Endothelial cell of umbilical vein (primary cell): ENCODE data around the gene ITGB3. TPM values are rescaled to one million over a fixed set of nuclear protein-coding genes. Genes with fewer than 3 reads are reported as not detected.

Experiments used
- BruUV-seq: library from RNA; stranded (reverse); fragments of 400-500 nt; replicated peaks from 2 replicates; lab custom pipeline; 2021; lab: Mats Ljungman, UMichigan
- CTCF ChIA-PET: fragments of 300-600, 350-600 bp; sonication (Branson Sonifier 250); formaldehyde crosslinking; loops from one replicate; lab custom pipeline; 2021; ENCODE audit warnings: antibody characterized with exemption, inconsistent platforms; lab: Charles Lee
- POLR2A ChIA-PET: fragments of 300-600, 350-600 bp; sonication (Branson Sonifier 250); formaldehyde crosslinking; loops from one replicate; lab custom pipeline; 2021; ENCODE audit warnings: antibody characterized with exemption, inconsistent platforms; lab: Charles Lee
- DNase-seq: peaks from one replicate; pipeline ENCODE4 v3.0.0-alpha.2; 2011; ENCODE audit warnings: low read depth, low spot score
- FAIRE-seq: peaks from 2 replicates; lab custom pipeline; 2011; peaks lifted over from hg19 to GRCh38; lab: Jason Lieb, UNC
- H2AFZ ChIP-seq: 2 replicates; pipeline ENCODE4 v1.6.0; 2012; ENCODE audit warnings: low read depth, low read length, control low read depth, inconsistent platforms
- H3K27ac ChIP-seq: 2 replicates; pipeline ENCODE4 v1.5.1; 2011; ENCODE audit warnings: low read depth, mild to moderate bottlenecking, control low read depth, low read length, moderate library complexity; ENCODE audit not compliant: insufficient read depth
- H3K27me3 ChIP-seq, 2 experiments: 2 replicates each; pipeline versions ENCODE4 v1.6.0 to v1.6.1; 2011; ENCODE audit warnings: low read length in 2 of 2, mixed read lengths in 1 of 2; ENCODE audit not compliant: control insufficient read depth in 2 of 2, insufficient read depth in 2 of 2
- H3K36me3 ChIP-seq, 2 experiments: 2 replicates in 1 of 2; 3 replicates in 1 of 2; pipeline ENCODE4 v1.5.1; 2011; ENCODE audit warnings: low read length in 2 of 2, mild to moderate bottlenecking in 1 of 2, moderate library complexity in 1 of 2; ENCODE audit not compliant: control insufficient read depth in 2 of 2, insufficient read depth in 2 of 2; ENCODE audit errors: extremely low read depth in 1 of 2
- H3K4me1 ChIP-seq: 3 replicates; pipeline ENCODE4 v1.5.1; 2011; ENCODE audit warnings: mild to moderate bottlenecking, low read length; ENCODE audit not compliant: control insufficient read depth, insufficient read depth; ENCODE audit errors: extremely low read depth
- H3K4me2 ChIP-seq: 2 replicates; pipeline ENCODE4 v1.6.1; 2011; ENCODE audit warnings: low read length, control low read depth, mixed read lengths; ENCODE audit not compliant: insufficient read depth
- H3K4me3 ChIP-seq, 3 experiments: fragments of 200-600 bp in 1 of 3; sonication (generic), shearing (Covaris generic) in 1 of 3; replicated peaks in 1 of 3; 2 replicates each; pipeline ENCODE4 v1.5.1; 2011 to 2016; ENCODE audit warnings: control low read depth in 3 of 3, low read length in 3 of 3, mild to moderate bottlenecking in 2 of 3, inconsistent platforms in 1 of 3, low read depth in 1 of 3, moderate library complexity in 1 of 3; ENCODE audit not compliant: insufficient read depth in 1 of 3
- H3K79me2 ChIP-seq: 2 replicates; pipeline ENCODE4 v1.6.0; 2012; ENCODE audit warnings: low read length, inconsistent platforms; ENCODE audit not compliant: control insufficient read depth, insufficient read depth
- H3K9ac ChIP-seq: replicated peaks from 2 replicates; pipeline ENCODE3; 2011; ENCODE audit warnings: low read length, control low read depth; ENCODE audit not compliant: insufficient read depth; ENCODE audit errors: extremely low read depth
- H3K9me1 ChIP-seq: replicated peaks from 3 replicates; pipeline ENCODE4 v1.6.0; 2011; ENCODE audit warnings: mild to moderate bottlenecking, low read length; ENCODE audit not compliant: control insufficient read depth, insufficient read depth; ENCODE audit errors: extremely low read depth
- H3K9me3 ChIP-seq: replicated peaks from 2 replicates; pipeline ENCODE4 v1.5.1; 2012; ENCODE audit warnings: low read length, inconsistent platforms; ENCODE audit not compliant: control insufficient read depth, insufficient read depth
- H4K20me1 ChIP-seq: replicated peaks from 2 replicates; pipeline ENCODE3; 2011; ENCODE audit warnings: mild to moderate bottlenecking, low read length; ENCODE audit not compliant: control insufficient read depth, insufficient read depth; ENCODE audit errors: extremely low read depth
- CTCF ChIP-seq, 2 donors: IDR thresholded peaks; 1 replicate in 1 of 2; 2 replicates in 1 of 2; pipeline ENCODE4 v1.5.1; 2011; ENCODE audit warnings: low read length in 2 of 2, mild to moderate bottlenecking in 2 of 2, moderate library complexity in 2 of 2, control low read depth in 1 of 2, inconsistent platforms in 1 of 2, low read depth in 1 of 2; ENCODE audit not compliant: insufficient read depth in 1 of 2; ENCODE audit errors: extremely low read depth in 1 of 2
- EZH2 ChIP-seq: IDR thresholded peaks from 2 replicates; pipeline ENCODE4 v1.6.1; 2012; ENCODE audit warnings: borderline replicate concordance, low read depth, mild to moderate bottlenecking, moderate library complexity, low read length, inconsistent platforms; ENCODE audit not compliant: severe bottlenecking
- FOS ChIP-seq: IDR thresholded peaks from 2 replicates; pipeline ENCODE4 v1.6.1; 2011; ENCODE audit warnings: mild to moderate bottlenecking, low read length, moderate library complexity, borderline replicate concordance; ENCODE audit not compliant: insufficient read depth
- GATA2 ChIP-seq: IDR thresholded peaks from 2 replicates; pipeline ENCODE4 v1.7.0; 2011; ENCODE audit warnings: low read depth, mild to moderate bottlenecking, moderate library complexity, mixed read lengths, low read length; ENCODE audit not compliant: insufficient read length, insufficient read depth
- JUN ChIP-seq: IDR thresholded peaks from 2 replicates; pipeline ENCODE4 v1.6.1; 2011; ENCODE audit warnings: borderline replicate concordance, low read depth; ENCODE audit not compliant: insufficient read length, insufficient read depth
- MAX ChIP-seq: IDR thresholded peaks from 2 replicates; pipeline ENCODE4 v1.6.1; 2011; ENCODE audit not compliant: insufficient read depth, insufficient read length
- MYC ChIP-seq: IDR thresholded peaks from one replicate; pipeline ENCODE4 v1.6.1; 2011; ENCODE audit warnings: mild to moderate bottlenecking, low read depth, low read length
- POLR2A ChIP-seq: IDR thresholded peaks from 2 replicates; pipeline ENCODE4 v1.6.1; 2012; ENCODE audit warnings: low read depth, mild to moderate bottlenecking, control low read depth, low read length
- POLR2AphosphoS5 ChIP-seq: IDR thresholded peaks from 2 replicates; pipeline ENCODE4 v1.6.1; 2012; ENCODE audit warnings: low read depth, mild to moderate bottlenecking, control low read depth, low read length, moderate library complexity; ENCODE audit not compliant: insufficient read depth
- dilution Hi-C: fragments of 300-500 bp; cut with MboI; formaldehyde crosslinking; loops from one replicate; pipeline ENCODE4 v1.15.0; 2019; ENCODE audit warnings: low sequenced_read_pairs; ENCODE audit not compliant: extremely low pct_ligation_motif_present
- intact Hi-C: fragments of 100-400 bp; cut with micrococcal nuclease; formaldehyde crosslinking; loops from one replicate; pipeline ENCODE4 v1.10.0; 2022
- polyA plus RNA-seq, 4 experiments: library from polyadenylated mRNA; depleted of rRNA in 3 of 4; stranded (reverse) in 3 of 4; unstranded in 1 of 4; fragments of >200 nt; gene quantifications; 2 replicates each; pipeline versions ENCODE4 v1.2.1 to v1.2.3, GENCODE V29; 2011 to 2012; ENCODE audit warnings: missing spikeins in 1 of 4
- total RNA-seq: library from RNA; stranded (reverse); gene quantifications from 2 replicates; pipeline ENCODE4 v1.2.3, GENCODE V29; 2021

Gene ITGB3
- total and polyA plus RNA-seq, 2 donors (not counting 3 experiments of a cell fraction or from before 2014, with no cell fraction given) = 55.8 to 60.0 TPM

GRCh38 chr17:47287639-47288038, 34.0 kb downstream of the ITGB3 start:
- no peak overlapping the region for H3K9ac ChIP-seq
- H3K9me1 ChIP-seq = no peaks in the 10 kb centered on the region
- dilution Hi-C loops = no loop called here
- no peak overlapping the region for H3K4me3 ChIP-seq
- ChIA-PET CTCF (interaction anchor here (0.6 to 2.3 kb wide), 2 partner anchors 12 kb away, joined by 3 to 6 read pairs; no protein-coding TSS in a partner anchor), POLR2A (no interaction called here)
- no peak overlapping the region for H2AFZ ChIP-seq
- peaks cover 3 to 45% of the 10 kb centered on the region in 2 experiments for H3K36me3 ChIP-seq
- FAIRE-seq (no peak), DNase-seq (no peak)
- TF ChIP-seq EZH2 (no peak), FOS (no peak), MAX (no peak), CTCF (IDR thresholded peaks at IDR 0.05; ENCODE audit: extremely low read depth in 1 of 2, insufficient read depth in 1 of 2, low read depth in 1 of 2, low read length in 2 of 2) (no peak), POLR2A (no peak), POLR2AphosphoS5 (no peak), JUN (no peak), MYC (no peak), GATA2 (no peak)
- no peaks in the 10 kb centered on the region for H3K79me2 ChIP-seq
- H3K27me3 ChIP-seq = no peaks in the 10 kb centered on the region
- intact Hi-C loops = no loop called here
- no peaks in the 10 kb centered on the region for H4K20me1 ChIP-seq
- no TSS peak for BruUV-seq
- H3K4me2 ChIP-seq = no peak overlapping the region
- H3K9me3 ChIP-seq = no peaks in the 10 kb centered on the region
- H3K27ac ChIP-seq = no peak overlapping the region
- no peaks in the 10 kb centered on the region for H3K4me1 ChIP-seq
